Loucy (cell line): Measurements from ENCODE around the gene TMEM233.

Experiments
- CTCF ChIP-seq: fragments of 200-600 bp; sonication (generic); conservative IDR thresholded peaks from 2 replicates; pipeline ENCODE4 v1.5.1; 2014; ENCODE audit warnings: mild to moderate bottlenecking, antibody characterized with exemption, low read length
- EZH2phosphoT487 ChIP-seq: fragments of 200-600 bp; IDR thresholded peaks from 2 replicates; pipeline ENCODE4 v1.6.1; 2018; ENCODE audit warnings: antibody characterized with exemption, mild to moderate bottlenecking, moderate library complexity, borderline replicate concordance

DNA sequence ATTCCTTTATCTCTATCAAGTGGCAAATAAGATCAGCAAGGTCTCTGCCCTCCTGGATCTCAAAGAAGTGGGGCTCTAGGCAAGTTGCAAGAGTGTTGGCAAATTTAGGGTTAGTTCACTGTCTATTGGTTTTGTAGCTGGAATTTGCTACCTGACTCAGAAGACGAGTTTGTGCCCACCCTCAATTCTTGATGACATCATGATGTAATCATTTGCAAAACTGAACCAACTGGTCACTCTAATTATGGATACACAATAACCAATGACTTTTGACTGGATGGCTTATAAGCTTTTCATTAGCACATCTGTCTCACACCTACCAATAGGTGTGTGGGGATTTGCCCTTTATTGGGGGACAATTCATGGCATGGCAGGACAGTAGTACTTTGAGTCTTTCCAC is 4.6 kb downstream of the TMEM233 start:
- TF ChIP-seq CTCF (no peak), EZH2phosphoT487 (no peak)
